HEK293 (cell line): ENCODE measurements around the gene RAF1.

Source experiments
- CTCF ChIA-PET: fragments of 350-600 bp; formaldehyde crosslinking; extraction: SDS; loops from one replicate; lab custom pipeline; 2021; ENCODE audit warnings: antibody characterized with exemption; lab: Yijun Ruan, JAX
- POLR2A ChIA-PET: fragments of 300-600 bp; formaldehyde crosslinking; extraction: SDS; loops from one replicate; lab custom pipeline; 2020; ENCODE audit warnings: antibody characterized with exemption, inconsistent platforms; lab: Yijun Ruan, JAX
- H3K27ac ChIP-seq: fragments of 200-500 bp; sonication (Bioruptor generic); 2 replicates; pipeline ENCODE4 v1.5.1; 2014; ENCODE audit warnings: low read depth, low read length, control low read depth, inconsistent platforms; ENCODE audit errors: extremely low read depth
- H3K36me3 ChIP-seq, 2 experiments: fragments of 200-500 bp in 1 of 2; sonication (Bioruptor generic) in 1 of 2; 1 replicate in 1 of 2; 2 replicates in 1 of 2; pipeline ENCODE4 v1.5.1; 2014 to 2017; ENCODE audit warnings: inconsistent platforms in 2 of 2, low read length in 2 of 2; ENCODE audit not compliant: control insufficient read depth in 2 of 2, insufficient read depth in 1 of 2
- H3K4me1 ChIP-seq: fragments of 200-500 bp; sonication (Bioruptor generic); 2 replicates; pipeline ENCODE4 v1.5.1; 2014; ENCODE audit warnings: mild to moderate bottlenecking, low read length, inconsistent platforms; ENCODE audit not compliant: control insufficient read depth, insufficient read depth
- H3K4me3 ChIP-seq: 2 replicates; pipeline ENCODE4 v1.5.1; 2011; ENCODE audit warnings: low read depth, mild to moderate bottlenecking, control low read depth, low read length, moderate library complexity
- H3K9me3 ChIP-seq: fragments of 200-500 bp; sonication (Bioruptor generic); 2 replicates; pipeline ENCODE4 v1.5.1; 2014; ENCODE audit warnings: low read depth, low read length, inconsistent platforms; ENCODE audit not compliant: control insufficient read depth, insufficient read depth
- BCL11A ChIP-seq: fragments of 450-650 bp; formaldehyde crosslinking; IDR thresholded peaks from 2 replicates; pipeline ENCODE4 v1.5.1; 2016; ENCODE audit warnings: low read depth, missing biosample characterization, missing genetic modification characterization
- FEZF1 ChIP-seq: fragments of 450-650 bp; formaldehyde crosslinking; IDR thresholded peaks from 2 replicates; pipeline ENCODE4 v1.5.1; 2016; ENCODE audit warnings: missing biosample characterization, missing genetic modification characterization
- GLI2 ChIP-seq: fragments of 450-650 bp; formaldehyde crosslinking; IDR thresholded peaks from 2 replicates; pipeline ENCODE4; 2017; ENCODE audit warnings: missing biosample characterization, missing genetic modification characterization, low read depth, borderline replicate concordance
- GLIS1 ChIP-seq: fragments of 450-650 bp; formaldehyde crosslinking; IDR thresholded peaks from 2 replicates; pipeline ENCODE4 v1.5.1; 2016; ENCODE audit warnings: missing biosample characterization, missing genetic modification characterization
- IKZF3 ChIP-seq: fragments of 450-650 bp; IDR thresholded peaks from 2 replicates; pipeline ENCODE4 v1.5.0; 2018; ENCODE audit warnings: missing biosample characterization, mild to moderate bottlenecking, missing genetic modification characterization, moderate library complexity
- KLF7 ChIP-seq: fragments of 450-650 bp; formaldehyde crosslinking; IDR thresholded peaks from 2 replicates; pipeline ENCODE4 v1.5.1; 2016; ENCODE audit warnings: missing biosample characterization, missing genetic modification characterization, borderline replicate concordance
- OVOL3 ChIP-seq: fragments of 450-650 bp; formaldehyde crosslinking; IDR thresholded peaks from 2 replicates; pipeline ENCODE4 v1.5.1; 2016; ENCODE audit warnings: missing biosample characterization, missing genetic modification characterization
- RBAK ChIP-seq: fragments of 450-650 bp; formaldehyde crosslinking; IDR thresholded peaks from 2 replicates; pipeline ENCODE4 v1.5.1; 2016; ENCODE audit warnings: missing biosample characterization, missing genetic modification characterization
- SP2 ChIP-seq: fragments of 450-650 bp; formaldehyde crosslinking; IDR thresholded peaks from 2 replicates; pipeline ENCODE4 v1.5.1; 2016; ENCODE audit warnings: missing biosample characterization, missing genetic modification characterization
- YY1 ChIP-seq: fragments of 450-650 bp; formaldehyde crosslinking; IDR thresholded peaks from 2 replicates; pipeline ENCODE4 v1.5.1; 2018; ENCODE audit warnings: missing biosample characterization, missing genetic modification characterization
- ZBTB1 ChIP-seq: fragments of 450-650 bp; formaldehyde crosslinking; IDR thresholded peaks from 2 replicates; pipeline ENCODE4 v1.5.1; 2016; ENCODE audit warnings: missing biosample characterization, missing genetic modification characterization
- ZBTB8A ChIP-seq: fragments of 450-650 bp; formaldehyde crosslinking; IDR thresholded peaks from 2 replicates; pipeline ENCODE4 v1.5.1; 2016; ENCODE audit warnings: missing biosample characterization, missing genetic modification characterization
- ZNF2 ChIP-seq: fragments of 450-650 bp; formaldehyde crosslinking; IDR thresholded peaks from 2 replicates; pipeline ENCODE4 v1.5.1; 2016; ENCODE audit warnings: missing biosample characterization, missing genetic modification characterization
- ZNF292 ChIP-seq: fragments of 450-650 bp; formaldehyde crosslinking; IDR thresholded peaks from 2 replicates; pipeline ENCODE4 v1.5.1; 2016; ENCODE audit warnings: low read depth, missing biosample characterization, missing genetic modification characterization, borderline replicate concordance
- ZNF354C ChIP-seq: fragments of 450-650 bp; formaldehyde crosslinking; IDR thresholded peaks from 2 replicates; pipeline ENCODE4 v1.5.1; 2016; ENCODE audit warnings: missing biosample characterization, missing genetic modification characterization, low read depth, borderline replicate concordance
- ZNF366 ChIP-seq: fragments of 450-650 bp; formaldehyde crosslinking; conservative IDR thresholded peaks from 2 replicates; pipeline ENCODE4 v1.5.1; 2016; ENCODE audit warnings: missing biosample characterization, missing genetic modification characterization
- ZNF555 ChIP-seq: fragments of 450-650 bp; formaldehyde crosslinking; conservative IDR thresholded peaks from 2 replicates; pipeline ENCODE4 v1.5.1; 2017; ENCODE audit warnings: missing biosample characterization, mild to moderate bottlenecking, missing genetic modification characterization, inconsistent platforms
- ZNF560 ChIP-seq: fragments of 450-650 bp; formaldehyde crosslinking; IDR thresholded peaks from 2 replicates; pipeline ENCODE4 v1.5.1; 2017; ENCODE audit warnings: missing biosample characterization, missing genetic modification characterization, borderline replicate concordance
- ZNF561 ChIP-seq: fragments of 450-650 bp; IDR thresholded peaks from 2 replicates; pipeline ENCODE4 v1.5.1; 2018; ENCODE audit warnings: missing biosample characterization, missing genetic modification characterization, borderline replicate concordance
- ZNF654 ChIP-seq: fragments of 450-650 bp; formaldehyde crosslinking; IDR thresholded peaks from 2 replicates; pipeline ENCODE4 v1.5.1; 2016; ENCODE audit warnings: low read depth, missing biosample characterization, missing genetic modification characterization
- ZNF660 ChIP-seq: fragments of 450-650 bp; IDR thresholded peaks from 2 replicates; pipeline ENCODE4 v1.5.1; 2018; ENCODE audit warnings: missing biosample characterization, mild to moderate bottlenecking, missing genetic modification characterization
- ZNF677 ChIP-seq: fragments of 450-650 bp; IDR thresholded peaks from 2 replicates; pipeline ENCODE4 v1.5.0; 2018; ENCODE audit warnings: missing biosample characterization, mild to moderate bottlenecking, missing genetic modification characterization, moderate library complexity
- ZNF777 ChIP-seq: fragments of 450-650 bp; formaldehyde crosslinking; IDR thresholded peaks from 2 replicates; pipeline ENCODE4 v1.5.1; 2017; ENCODE audit warnings: missing biosample characterization, missing genetic modification characterization, borderline replicate concordance
- ZSCAN30 ChIP-seq: fragments of 450-650 bp; IDR thresholded peaks from 2 replicates; pipeline ENCODE4 v1.5.1; 2018; ENCODE audit warnings: missing biosample characterization, mild to moderate bottlenecking, missing genetic modification characterization, moderate library complexity
- TF ChIP-seq, protein P1 (sequence below): fragments of 450-650 bp; formaldehyde crosslinking; IDR thresholded peaks from 2 replicates; pipeline ENCODE4 v1.5.1; 2016; ENCODE audit warnings: missing biosample characterization, missing genetic modification characterization
- TF ChIP-seq, protein P2 (sequence below): fragments of 450-650 bp; formaldehyde crosslinking; IDR thresholded peaks from 2 replicates; pipeline ENCODE4 v1.5.1; 2016; ENCODE audit warnings: missing biosample characterization, missing genetic modification characterization
- TF ChIP-seq, protein P3 (sequence below): fragments of 450-650 bp; formaldehyde crosslinking; IDR thresholded peaks from 2 replicates; pipeline ENCODE4 v1.5.1; 2016; ENCODE audit warnings: missing biosample characterization, missing genetic modification characterization
- TF ChIP-seq, protein P4 (sequence below): fragments of 450-650 bp; formaldehyde crosslinking; conservative IDR thresholded peaks from 2 replicates; pipeline ENCODE4 v1.5.1; 2016; ENCODE audit warnings: low read depth, missing biosample characterization, missing genetic modification characterization

The RAF1 gene

DNA sequence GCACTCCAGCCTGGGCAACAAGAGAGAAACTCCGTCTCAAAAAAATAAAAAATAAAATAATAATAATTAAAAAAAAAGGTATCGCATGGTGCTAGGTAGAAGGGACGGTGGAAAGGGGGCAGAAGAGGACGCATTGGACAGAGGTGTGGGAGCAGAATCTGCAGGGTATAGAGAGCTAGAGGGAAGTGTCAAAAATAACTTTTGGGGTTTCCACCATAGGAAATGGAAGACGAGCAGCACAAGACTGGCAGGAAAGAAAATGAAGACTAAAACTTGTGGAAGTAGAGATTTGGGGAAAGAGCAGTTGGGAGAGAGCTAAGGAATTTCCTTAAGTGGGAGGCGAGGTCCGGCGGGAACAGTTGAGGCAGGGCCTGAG lies 107.6 kb downstream of the RAF1 start (continued):
- no peak for TF ChIP-seq SP2 (tag by site-specific recombination)
- TF ChIP-seq ZNF292 (tag by site-specific recombination), result no peak
- TF ChIP-seq OVOL3, result no peak
- TF ChIP-seq ZNF777, result no peak; the same call in 1 of the 2 replicates
- TF ChIP-seq, protein P1, sequence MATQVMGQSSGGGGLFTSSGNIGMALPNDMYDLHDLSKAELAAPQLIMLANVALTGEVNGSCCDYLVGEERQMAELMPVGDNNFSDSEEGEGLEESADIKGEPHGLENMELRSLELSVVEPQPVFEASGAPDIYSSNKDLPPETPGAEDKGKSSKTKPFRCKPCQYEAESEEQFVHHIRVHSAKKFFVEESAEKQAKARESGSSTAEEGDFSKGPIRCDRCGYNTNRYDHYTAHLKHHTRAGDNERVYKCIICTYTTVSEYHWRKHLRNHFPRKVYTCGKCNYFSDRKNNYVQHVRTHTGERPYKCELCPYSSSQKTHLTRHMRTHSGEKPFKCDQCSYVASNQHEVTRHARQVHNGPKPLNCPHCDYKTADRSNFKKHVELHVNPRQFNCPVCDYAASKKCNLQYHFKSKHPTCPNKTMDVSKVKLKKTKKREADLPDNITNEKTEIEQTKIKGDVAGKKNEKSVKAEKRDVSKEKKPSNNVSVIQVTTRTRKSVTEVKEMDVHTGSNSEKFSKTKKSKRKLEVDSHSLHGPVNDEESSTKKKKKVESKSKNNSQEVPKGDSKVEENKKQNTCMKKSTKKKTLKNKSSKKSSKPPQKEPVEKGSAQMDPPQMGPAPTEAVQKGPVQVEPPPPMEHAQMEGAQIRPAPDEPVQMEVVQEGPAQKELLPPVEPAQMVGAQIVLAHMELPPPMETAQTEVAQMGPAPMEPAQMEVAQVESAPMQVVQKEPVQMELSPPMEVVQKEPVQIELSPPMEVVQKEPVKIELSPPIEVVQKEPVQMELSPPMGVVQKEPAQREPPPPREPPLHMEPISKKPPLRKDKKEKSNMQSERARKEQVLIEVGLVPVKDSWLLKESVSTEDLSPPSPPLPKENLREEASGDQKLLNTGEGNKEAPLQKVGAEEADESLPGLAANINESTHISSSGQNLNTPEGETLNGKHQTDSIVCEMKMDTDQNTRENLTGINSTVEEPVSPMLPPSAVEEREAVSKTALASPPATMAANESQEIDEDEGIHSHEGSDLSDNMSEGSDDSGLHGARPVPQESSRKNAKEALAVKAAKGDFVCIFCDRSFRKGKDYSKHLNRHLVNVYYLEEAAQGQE (tag by site-specific recombination), result no peak
- TF ChIP-seq ZNF677 (tag by site-specific recombination), result no peak
- TF ChIP-seq ZNF366 (tag by site-specific recombination), result 0 out of 2 replicates have a peak, but pooled peaks have one; percentile 21
- no peak for TF ChIP-seq ZSCAN30 (tag by site-specific recombination)
- TF ChIP-seq, protein P2, sequence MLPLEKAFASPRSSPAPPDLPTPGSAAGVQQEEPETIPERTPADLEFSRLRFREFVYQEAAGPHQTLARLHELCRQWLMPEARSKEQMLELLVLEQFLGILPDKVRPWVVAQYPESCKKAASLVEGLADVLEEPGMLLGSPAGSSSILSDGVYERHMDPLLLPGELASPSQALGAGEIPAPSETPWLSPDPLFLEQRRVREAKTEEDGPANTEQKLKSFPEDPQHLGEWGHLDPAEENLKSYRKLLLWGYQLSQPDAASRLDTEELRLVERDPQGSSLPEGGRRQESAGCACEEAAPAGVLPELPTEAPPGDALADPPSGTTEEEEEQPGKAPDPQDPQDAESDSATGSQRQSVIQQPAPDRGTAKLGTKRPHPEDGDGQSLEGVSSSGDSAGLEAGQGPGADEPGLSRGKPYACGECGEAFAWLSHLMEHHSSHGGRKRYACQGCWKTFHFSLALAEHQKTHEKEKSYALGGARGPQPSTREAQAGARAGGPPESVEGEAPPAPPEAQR, result no peak

DNA sequence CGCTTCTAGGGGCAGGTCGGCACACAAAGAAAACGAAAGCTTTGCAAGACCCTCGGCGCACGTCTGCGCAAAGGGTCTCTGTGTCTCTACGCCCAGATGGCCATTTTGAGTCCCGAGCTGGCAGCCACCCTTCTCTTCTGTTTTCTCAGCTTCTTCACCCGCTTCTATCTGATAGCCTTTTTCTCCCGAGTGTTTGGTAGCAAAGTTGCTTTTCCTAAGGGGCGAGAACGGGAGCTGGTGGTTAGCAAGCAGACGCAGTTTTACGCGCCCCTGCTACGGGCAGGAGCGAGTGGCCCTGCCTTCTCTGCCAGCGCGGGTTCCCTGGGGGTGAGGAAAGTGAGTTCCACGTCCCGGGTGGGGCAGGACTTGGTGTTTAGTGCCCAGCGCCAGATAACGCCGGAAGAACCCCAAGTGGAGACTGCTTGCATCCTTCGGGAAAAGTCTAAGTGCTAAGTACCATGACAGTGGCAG lies 110.0 kb downstream of the RAF1 start:
- Histone ChIP-seq H3K4me1 (peaks cover 4% of the 10 kb centered on the region; the same call in 1 of the 2 replicates), H3K36me3 (no peaks in the 10 kb centered on the region), H3K27ac (peak overlapping the region; percentile 77), H3K9me3 (no peaks in the 10 kb centered on the region), H3K4me3 (peak overlapping the region; percentile 51)
- ChIA-PET POLR2A (interaction anchor here (0.8 to 1.2 kb wide), 2 partner anchors 8 to 246 kb away, joined by 3 to 12 read pairs; partner anchors contain the start of gene MKRN2OS), CTCF (interaction anchor here (0.9 kb wide), 1 partner anchor 12 kb away, joined by 3 read pairs; no protein-coding TSS in a partner anchor)
- TF ChIP-seq ZNF354C (tag by site-specific recombination) (no peak), ZNF2 (peak; percentile 56; the same call in 1 of the 2 replicates), GLI2 (no peak), ZNF555 (tag by site-specific recombination) (no peak), ZBTB8A (tag by site-specific recombination) (0 out of 2 replicates have a peak, but pooled peaks have one; percentile 13), ZBTB1 (tag by site-specific recombination) (no peak), ZNF560 (tag by site-specific recombination) (no peak), KLF7 (peak; percentile 52; the same call in 1 of the 2 replicates), YY1 (tag by site-specific recombination) (peak; percentile 48; the same call in 1 of the 2 replicates), FEZF1 (no peak), ZNF561 (tag by site-specific recombination) (0 out of 2 replicates have a peak, but pooled peaks have one; percentile 29), BCL11A (tag by site-specific recombination) (no peak), RBAK (no peak), ZNF660 (tag by site-specific recombination) (0 out of 2 replicates have a peak, but pooled peaks have one; percentile 27), ZNF654 (tag by site-specific recombination) (no peak), IKZF3 (tag by site-specific recombination) (peak; percentile 30; the same call in 1 of the 2 replicates), GLIS1 (0 out of 2 replicates have a peak, but pooled peaks have one; percentile 19)
- TF ChIP-seq, protein P3, sequence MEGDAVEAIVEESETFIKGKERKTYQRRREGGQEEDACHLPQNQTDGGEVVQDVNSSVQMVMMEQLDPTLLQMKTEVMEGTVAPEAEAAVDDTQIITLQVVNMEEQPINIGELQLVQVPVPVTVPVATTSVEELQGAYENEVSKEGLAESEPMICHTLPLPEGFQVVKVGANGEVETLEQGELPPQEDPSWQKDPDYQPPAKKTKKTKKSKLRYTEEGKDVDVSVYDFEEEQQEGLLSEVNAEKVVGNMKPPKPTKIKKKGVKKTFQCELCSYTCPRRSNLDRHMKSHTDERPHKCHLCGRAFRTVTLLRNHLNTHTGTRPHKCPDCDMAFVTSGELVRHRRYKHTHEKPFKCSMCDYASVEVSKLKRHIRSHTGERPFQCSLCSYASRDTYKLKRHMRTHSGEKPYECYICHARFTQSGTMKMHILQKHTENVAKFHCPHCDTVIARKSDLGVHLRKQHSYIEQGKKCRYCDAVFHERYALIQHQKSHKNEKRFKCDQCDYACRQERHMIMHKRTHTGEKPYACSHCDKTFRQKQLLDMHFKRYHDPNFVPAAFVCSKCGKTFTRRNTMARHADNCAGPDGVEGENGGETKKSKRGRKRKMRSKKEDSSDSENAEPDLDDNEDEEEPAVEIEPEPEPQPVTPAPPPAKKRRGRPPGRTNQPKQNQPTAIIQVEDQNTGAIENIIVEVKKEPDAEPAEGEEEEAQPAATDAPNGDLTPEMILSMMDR (tag by site-specific recombination), result peak; percentile 39
- TF ChIP-seq, protein P4, sequence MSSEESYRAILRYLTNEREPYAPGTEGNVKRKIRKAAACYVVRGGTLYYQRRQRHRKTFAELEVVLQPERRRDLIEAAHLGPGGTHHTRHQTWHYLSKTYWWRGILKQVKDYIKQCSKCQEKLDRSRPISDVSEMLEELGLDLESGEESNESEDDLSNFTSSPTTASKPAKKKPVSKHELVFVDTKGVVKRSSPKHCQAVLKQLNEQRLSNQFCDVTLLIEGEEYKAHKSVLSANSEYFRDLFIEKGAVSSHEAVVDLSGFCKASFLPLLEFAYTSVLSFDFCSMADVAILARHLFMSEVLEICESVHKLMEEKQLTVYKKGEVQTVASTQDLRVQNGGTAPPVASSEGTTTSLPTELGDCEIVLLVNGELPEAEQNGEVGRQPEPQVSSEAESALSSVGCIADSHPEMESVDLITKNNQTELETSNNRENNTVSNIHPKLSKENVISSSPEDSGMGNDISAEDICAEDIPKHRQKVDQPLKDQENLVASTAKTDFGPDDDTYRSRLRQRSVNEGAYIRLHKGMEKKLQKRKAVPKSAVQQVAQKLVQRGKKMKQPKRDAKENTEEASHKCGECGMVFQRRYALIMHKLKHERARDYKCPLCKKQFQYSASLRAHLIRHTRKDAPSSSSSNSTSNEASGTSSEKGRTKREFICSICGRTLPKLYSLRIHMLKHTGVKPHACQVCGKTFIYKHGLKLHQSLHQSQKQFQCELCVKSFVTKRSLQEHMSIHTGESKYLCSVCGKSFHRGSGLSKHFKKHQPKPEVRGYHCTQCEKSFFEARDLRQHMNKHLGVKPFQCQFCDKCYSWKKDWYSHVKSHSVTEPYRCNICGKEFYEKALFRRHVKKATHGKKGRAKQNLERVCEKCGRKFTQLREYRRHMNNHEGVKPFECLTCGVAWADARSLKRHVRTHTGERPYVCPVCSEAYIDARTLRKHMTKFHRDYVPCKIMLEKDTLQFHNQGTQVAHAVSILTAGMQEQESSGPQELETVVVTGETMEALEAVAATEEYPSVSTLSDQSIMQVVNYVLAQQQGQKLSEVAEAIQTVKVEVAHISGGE (tag by site-specific recombination), result peak; percentile 60
